Nephron (organoid): ENCODE results near the gene ZC3H18.

Experiments used
- H3K27ac Mint-ChIP-seq, 3 experiments: 2 replicates each; pipeline ENCODE4 v1.8.0; 2020; ENCODE audit warnings: mixed read lengths in 3 of 3, mild to moderate bottlenecking in 2 of 3, moderate library complexity in 1 of 3
- H3K27me3 Mint-ChIP-seq: 2 replicates; pipeline ENCODE4 v1.8.0; 2021; ENCODE audit warnings: low read depth, mild to moderate bottlenecking, moderate library complexity, mixed read lengths
- H3K36me3 Mint-ChIP-seq: 2 replicates; pipeline ENCODE4 v1.8.0; 2020; ENCODE audit warnings: low read depth, mixed read lengths
- H3K4me1 Mint-ChIP-seq: 2 replicates; pipeline ENCODE4 v1.8.0; 2020; ENCODE audit warnings: mixed read lengths
- H3K4me3 Mint-ChIP-seq, 3 experiments: 2 replicates each; pipeline ENCODE4 v1.8.0; 2020; ENCODE audit warnings: mild to moderate bottlenecking in 3 of 3, mixed read lengths in 3 of 3, moderate library complexity in 2 of 3
- H3K9me3 Mint-ChIP-seq: 2 replicates; pipeline ENCODE4 v1.8.0; 2020; ENCODE audit warnings: mixed read lengths
- TF ChIP-seq, protein P1 (sequence below), 3 experiments: fragments of 200-600 bp; sonication (generic); IDR thresholded peaks; one replicate each; pipeline ENCODE4 v1.5.0; 2021; ENCODE audit warnings: antibody characterized with exemption in 3 of 3; ENCODE audit not compliant: unreplicated experiment in 3 of 3

ZC3H18 gene

DNA sequence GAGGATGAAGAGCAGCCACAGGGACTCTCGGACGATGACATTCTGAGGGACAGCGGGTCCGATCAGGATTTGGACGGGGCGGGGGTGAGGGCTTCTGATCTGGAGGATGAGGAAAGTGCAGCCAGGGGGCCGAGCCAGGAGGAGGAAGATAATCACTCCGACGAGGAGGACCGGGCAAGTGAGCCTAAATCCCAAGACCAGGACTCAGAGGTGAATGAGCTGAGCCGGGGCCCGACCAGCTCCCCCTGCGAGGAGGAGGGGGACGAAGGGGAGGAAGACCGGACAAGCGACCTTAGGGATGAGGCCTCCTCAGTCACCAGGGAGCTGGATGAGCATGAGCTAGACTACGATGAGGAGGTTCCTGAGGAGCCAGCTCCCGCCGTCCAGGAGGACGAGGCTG is 7.0 kb downstream of the ZC3H18 start:
- Mint-ChIP-seq H3K4me3 (no peak overlapping the region), H3K36me3 (peaks cover 44% of the 10 kb centered on the region), H3K27me3 (no peaks in the 10 kb centered on the region), H3K27ac (no peak overlapping the region), H3K9me3 (no peaks in the 10 kb centered on the region), H3K4me1 (no peaks in the 10 kb centered on the region)
- TF ChIP-seq, protein P1, sequence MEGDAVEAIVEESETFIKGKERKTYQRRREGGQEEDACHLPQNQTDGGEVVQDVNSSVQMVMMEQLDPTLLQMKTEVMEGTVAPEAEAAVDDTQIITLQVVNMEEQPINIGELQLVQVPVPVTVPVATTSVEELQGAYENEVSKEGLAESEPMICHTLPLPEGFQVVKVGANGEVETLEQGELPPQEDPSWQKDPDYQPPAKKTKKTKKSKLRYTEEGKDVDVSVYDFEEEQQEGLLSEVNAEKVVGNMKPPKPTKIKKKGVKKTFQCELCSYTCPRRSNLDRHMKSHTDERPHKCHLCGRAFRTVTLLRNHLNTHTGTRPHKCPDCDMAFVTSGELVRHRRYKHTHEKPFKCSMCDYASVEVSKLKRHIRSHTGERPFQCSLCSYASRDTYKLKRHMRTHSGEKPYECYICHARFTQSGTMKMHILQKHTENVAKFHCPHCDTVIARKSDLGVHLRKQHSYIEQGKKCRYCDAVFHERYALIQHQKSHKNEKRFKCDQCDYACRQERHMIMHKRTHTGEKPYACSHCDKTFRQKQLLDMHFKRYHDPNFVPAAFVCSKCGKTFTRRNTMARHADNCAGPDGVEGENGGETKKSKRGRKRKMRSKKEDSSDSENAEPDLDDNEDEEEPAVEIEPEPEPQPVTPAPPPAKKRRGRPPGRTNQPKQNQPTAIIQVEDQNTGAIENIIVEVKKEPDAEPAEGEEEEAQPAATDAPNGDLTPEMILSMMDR (IDR thresholded peaks at IDR 0.05; ENCODE audit: unreplicated experiment in 3 of 3): no peak

DNA sequence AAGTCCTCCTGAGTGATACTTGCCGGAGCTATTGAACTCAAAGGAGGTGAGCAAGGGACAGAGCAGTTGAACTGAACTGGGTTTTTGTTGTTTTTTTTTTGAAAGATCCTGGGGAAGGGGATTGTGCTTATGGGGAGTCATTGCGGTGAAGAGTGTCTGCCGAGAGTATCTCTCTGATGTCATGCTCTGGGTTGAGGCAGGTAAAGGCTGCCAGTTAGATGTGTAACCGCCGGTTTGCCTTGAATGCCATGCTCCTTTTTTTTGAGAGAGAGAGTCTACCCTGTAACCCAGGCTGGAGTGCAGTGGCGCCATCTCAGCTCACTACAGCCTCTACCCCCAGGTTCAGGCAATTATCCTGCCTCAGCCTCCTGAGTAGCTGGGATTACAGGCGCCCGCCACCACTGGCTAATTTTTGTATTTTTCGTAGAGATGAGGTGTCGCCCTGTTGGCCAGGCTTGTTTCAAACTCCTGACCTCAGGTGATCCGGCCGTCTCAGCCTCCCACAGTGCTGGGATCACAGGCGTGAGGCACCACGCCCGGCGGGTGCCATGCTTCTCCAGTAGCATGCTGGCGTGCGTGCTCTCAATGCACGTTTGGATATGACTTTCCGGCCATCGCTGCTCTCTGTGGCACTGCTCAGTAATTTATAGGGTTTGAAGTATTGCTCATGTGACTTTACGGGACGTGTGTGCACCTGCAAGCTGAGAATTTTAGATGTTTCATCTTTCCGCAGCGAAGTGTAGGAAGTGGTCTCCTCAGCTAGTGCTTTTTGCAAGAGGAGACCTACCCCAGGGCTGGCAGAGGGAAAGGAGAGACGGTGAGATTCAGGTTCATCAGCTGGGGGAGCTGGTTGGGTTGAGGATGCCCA is 8.5 kb downstream of the ZC3H18 start:
- H3K4me3 Mint-ChIP-seq: no peak overlapping the region
- no peaks in the 10 kb centered on the region for H3K4me1 Mint-ChIP-seq
- H3K9me3 Mint-ChIP-seq: no peaks in the 10 kb centered on the region
- H3K36me3 Mint-ChIP-seq: peaks cover 41% of the 10 kb centered on the region
- H3K27ac Mint-ChIP-seq: no peak overlapping the region
- H3K27me3 Mint-ChIP-seq: no peaks in the 10 kb centered on the region
- TF ChIP-seq, protein P1 (IDR thresholded peaks at IDR 0.05; ENCODE audit: unreplicated experiment in 3 of 3): no peak

DNA sequence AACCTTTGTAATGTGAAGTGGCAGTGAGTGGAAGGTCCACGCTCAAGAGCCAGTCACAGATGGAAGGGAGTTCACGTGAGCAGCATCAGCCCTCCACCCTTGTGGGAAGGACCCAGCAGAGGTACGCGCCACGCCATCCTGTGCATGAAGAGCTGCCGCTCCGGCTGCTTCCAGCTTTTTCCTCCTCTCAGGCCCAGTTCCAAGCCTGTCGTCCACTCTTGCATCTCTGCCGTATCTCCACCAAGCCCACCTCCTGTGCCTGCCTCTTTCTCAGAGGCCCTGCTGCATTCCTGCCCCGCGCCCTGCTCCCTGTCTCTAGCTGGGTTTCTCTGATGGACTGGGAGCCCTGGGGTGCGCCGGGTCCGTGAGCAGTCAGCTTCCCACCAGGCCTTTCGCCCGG is 10.2 kb downstream of the ZC3H18 start:
- H3K4me3 Mint-ChIP-seq: no peak overlapping the region
- no peak overlapping the region for H3K27ac Mint-ChIP-seq

DNA sequence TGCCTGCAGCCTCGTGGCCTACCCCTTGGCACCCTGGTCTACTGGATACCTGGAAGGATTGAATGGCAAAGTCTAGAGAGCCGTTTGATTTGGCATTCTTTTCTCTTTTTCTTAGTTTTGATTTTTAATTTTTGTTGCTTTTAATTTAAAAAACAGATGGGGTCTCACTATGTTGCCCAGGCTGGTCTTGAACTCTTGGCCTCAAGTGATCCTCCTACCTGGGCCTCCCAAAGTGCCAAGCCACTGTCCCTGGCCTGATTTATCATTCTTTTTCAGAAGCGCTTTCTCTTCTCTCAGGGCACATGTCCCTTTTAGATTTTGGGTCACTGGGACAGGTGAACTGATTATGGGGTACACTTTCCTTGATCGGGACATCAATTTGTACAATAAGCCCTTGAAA is 10.8 kb downstream of the ZC3H18 start:
- H3K27ac Mint-ChIP-seq: no peak overlapping the region
- H3K27me3 Mint-ChIP-seq: no peaks in the 10 kb centered on the region

More for the DNA sequence above, 10.2 kb downstream of the ZC3H18 start:
- Mint-ChIP-seq H3K9me3 (no peaks in the 10 kb centered on the region), H3K4me1 (no peaks in the 10 kb centered on the region), H3K36me3 (peaks cover 38% of the 10 kb centered on the region), H3K27me3 (no peaks in the 10 kb centered on the region)
- TF ChIP-seq, protein P1 (IDR thresholded peaks at IDR 0.05; ENCODE audit: unreplicated experiment in 3 of 3): no peak

DNA sequence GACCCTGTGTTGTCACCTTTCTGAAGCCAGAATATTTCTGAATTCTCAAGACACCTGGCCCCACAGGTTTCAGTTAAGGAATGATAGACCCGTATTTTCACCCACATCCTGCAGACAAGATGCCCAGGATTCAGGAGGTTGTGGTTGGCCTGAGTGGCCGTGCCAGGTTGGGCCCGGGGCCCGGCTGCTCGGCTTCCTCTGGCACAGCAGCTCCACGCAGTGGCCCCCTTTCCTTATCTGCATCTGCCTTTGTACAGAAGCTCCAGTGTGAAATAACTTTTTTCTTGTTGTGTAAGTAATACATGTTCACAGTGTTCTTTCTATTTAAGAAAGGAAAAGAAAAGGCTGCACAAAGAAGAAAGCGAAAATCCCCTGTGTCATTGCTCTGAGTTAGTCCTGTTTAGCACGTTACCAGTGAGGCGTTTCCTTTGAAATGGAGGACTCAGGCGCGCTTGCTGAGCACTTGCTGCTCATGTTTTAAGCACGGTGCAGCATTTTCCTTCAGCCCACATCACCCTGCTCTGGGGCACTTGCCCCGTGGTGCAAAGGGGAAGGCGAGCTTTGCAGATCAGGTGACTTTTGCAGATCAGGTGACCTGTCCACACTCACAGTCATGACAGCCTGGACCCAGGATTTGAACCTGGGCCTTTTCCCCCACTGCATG is 12.8 kb downstream of the ZC3H18 start:
- TF ChIP-seq, protein P1 (IDR thresholded peaks at IDR 0.05; ENCODE audit: unreplicated experiment in 3 of 3): no peak
- no peak overlapping the region for H3K27ac Mint-ChIP-seq
- H3K9me3 Mint-ChIP-seq: no peaks in the 10 kb centered on the region
- H3K4me3 Mint-ChIP-seq: no peak overlapping the region
- no peaks in the 10 kb centered on the region for H3K4me1 Mint-ChIP-seq
- H3K36me3 Mint-ChIP-seq: peaks cover 46% of the 10 kb centered on the region
- H3K27me3 Mint-ChIP-seq: no peaks in the 10 kb centered on the region

More for the DNA sequence above, 10.8 kb downstream of the ZC3H18 start:
- TF ChIP-seq, protein P1 (IDR thresholded peaks at IDR 0.05; ENCODE audit: unreplicated experiment in 3 of 3): no peak
- Mint-ChIP-seq H3K9me3 (no peaks in the 10 kb centered on the region), H3K4me1 (no peaks in the 10 kb centered on the region), H3K4me3 (no peak overlapping the region), H3K36me3 (peaks cover 42% of the 10 kb centered on the region)
